HG03342 (cell line): ENCODE data around the gene FAM163A.

Experiments used
- ATAC-seq: cut with Tn5 transposase; IDR thresholded peaks from one replicate; pipeline ENCODE4 v1.9.1; 2021; ENCODE audit warnings: mild to moderate bottlenecking, moderate library complexity; ENCODE audit not compliant: unreplicated experiment

FAM163A gene

DNA sequence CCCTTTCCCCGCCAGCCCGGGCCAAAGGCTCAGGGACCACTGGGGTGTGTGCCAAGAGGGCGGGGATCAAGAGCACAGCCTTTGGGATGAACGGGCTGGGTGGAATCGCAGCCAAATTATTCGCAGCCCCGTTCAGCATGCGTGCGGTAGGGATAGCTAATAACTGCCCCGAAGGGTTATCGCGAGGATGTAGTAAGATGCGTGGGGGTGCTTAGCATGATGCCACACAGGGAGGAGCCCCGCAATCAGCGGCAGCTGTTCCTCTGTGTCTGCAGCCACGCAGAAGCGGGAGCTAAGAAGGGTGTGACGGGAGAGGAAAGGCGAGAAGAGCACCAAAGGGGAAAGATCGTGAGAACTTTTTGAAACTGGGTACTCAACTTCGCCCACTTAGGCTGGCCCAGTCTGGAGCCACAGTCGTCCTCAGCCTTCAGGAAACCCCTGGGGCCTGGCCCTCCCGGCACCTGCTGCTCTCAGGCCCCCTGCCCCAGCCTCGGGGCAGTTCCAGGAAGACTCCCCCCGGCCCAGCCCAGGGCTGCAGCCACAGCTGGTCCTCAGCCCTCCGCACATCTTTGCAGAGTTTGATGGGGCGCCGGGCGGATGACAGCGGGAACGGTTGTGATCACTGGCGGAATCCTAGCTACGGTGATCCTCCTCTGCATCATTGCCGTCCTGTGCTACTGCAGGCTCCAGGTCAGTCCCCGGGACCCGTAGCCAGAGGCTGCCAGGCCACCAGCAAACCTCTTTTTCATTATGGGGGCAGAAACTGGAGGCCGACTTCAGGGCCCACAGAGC is 69.6 kb downstream of the FAM163A start:
- no peak for ATAC-seq

DNA sequence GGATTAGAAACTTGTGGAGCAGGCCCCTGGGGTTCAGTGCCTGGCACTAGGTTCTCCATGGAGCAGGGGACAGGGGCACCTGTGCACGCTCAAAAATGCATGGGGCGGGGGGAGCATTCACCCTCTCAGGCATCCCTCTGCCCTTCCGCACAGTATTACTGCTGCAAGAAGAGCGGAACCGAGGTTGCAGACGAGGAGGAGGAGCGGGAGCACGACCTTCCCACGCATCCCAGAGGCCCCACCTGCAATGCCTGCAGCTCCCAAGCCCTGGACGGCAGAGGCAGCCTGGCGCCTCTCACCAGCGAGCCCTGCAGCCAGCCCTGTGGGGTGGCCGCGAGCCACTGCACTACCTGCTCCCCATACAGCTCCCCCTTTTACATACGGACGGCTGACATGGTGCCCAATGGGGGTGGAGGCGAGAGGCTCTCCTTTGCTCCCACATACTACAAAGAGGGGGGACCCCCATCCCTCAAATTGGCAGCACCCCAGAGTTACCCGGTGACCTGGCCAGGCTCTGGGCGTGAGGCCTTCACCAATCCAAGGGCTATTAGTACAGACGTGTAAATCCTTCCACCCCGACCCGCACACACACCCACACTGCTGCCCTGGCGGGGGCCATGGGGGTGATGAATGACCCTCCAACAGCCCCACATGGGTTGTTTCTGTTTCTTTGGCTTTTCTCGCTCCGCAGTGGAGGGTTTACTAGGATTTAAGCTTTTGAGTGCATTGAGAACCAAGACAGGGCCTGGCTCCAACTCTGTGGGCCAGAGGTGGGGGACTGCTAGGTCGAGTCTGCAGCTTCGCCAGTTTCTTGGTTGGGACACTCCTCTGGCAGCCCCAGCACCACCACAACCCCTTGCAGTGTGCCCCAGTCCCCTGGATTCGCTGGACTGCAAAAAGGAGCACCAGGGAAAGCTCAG is 70.8 kb downstream of the FAM163A start:
- ATAC-seq, result no peak

DNA sequence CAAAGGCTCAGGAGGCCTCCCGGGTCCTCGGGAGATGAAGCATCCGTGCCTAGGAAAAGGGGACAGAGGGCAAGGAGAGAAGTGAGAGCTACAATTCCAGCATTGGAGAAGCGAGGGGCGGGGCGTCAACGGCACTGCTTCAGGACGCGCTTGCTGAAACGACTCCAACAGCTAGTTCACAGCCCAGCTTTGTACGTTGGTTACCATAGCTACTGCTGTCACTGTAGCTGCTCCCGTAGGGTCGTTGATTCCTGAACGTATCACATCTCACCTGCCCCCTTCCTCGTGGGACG is 71.4 kb downstream of the FAM163A start:
- peak; percentile 35 for ATAC-seq

DNA sequence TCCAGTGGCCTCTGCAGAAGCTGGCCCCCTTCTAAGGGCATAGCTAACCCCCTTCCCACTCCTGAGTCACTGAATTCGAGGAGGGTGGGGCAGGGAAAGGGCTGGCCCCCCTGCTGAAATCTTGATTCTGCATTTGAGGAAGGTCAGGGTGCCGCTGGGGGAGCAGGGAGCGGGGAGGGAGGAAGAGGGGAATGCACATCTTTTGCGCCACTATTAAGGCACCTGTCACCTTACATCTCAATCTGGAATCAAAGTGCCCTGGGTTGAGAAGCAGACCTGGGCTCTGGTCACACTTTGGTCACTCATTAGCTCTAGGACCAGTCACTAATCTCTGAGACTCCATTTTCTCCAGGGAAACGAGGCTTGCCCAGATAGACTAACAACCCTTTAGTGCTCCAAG is 72.5 kb downstream of the FAM163A start:
- no peak for ATAC-seq

DNA sequence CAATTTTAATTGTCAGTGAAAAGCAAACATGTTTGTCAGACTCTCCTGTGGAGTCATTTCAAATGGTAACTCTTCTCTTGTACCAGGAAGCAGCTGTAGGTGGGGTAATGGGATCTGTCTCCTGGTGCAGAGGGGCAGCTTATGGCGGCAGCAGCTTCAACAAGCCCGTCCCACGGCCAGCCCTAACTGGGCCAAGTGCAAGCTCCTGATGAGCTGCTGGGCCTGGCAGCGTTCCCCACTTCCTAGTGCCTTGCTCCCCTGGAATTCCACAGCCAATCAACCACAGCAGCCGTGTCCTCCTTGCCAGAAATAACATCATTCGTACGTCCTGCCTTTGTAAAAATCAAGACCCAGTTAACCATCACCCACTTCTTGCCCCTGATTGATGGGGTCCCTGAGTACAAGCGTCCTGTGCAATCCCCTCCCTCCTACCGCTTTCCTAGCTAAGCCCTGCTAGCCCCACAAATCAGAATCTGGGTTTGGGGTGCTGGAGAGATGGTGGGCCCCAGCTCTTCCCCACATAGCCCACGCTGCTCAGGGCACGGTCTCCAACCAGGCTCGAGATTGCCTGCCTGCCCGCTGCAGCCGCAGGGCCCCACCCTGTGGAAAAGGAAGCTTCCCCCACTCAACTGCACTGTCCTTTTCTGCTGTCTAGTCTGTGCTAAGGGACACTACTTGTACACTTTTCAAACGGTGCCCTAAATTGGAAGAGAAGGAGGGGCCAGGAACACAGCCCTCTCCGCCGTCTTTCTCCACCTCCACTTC is 73.3 kb downstream of the FAM163A start:
- ATAC-seq, result no peak

DNA sequence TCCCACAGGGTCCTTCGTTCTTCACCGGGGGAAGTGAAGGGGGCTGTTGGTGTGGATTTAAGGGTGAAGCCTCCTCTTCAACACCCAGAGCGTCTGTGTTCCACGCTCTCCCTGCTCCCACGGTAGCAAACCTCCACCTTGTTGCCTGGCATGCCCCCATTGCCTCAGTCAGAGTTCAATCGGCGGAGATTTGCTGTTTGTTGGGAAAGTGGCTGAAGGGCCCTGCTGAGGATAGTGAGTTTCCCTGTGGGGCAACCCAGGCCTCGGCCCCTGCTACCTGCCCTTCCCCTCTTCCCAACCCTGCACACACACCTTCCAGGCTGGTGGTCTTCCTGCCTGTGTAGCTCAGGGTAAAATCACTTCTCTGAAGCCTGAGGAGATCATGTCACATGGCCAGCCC is 74.0 kb downstream of the FAM163A start:
- ATAC-seq, result no peak

DNA sequence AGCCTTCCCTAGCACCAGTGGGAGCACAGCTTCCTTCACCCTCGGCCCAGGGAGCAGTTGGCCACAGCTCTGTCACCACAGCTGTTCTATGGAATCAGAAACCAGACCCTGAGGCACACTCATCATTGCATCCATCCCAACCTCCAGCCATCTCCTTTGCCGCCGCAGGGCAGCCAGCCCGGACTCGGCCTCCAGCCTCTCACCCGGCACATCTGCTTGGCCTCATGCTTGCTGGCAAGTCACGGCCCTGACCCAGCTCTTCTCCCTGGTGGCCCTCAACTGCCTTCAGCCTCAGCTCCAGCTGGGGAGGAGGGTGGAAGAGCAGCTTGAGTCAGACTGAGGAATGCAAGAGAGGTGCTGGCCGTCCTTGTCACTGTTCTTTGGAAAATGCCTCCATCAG is 74.7 kb downstream of the FAM163A start:
- ATAC-seq, result no peak

DNA sequence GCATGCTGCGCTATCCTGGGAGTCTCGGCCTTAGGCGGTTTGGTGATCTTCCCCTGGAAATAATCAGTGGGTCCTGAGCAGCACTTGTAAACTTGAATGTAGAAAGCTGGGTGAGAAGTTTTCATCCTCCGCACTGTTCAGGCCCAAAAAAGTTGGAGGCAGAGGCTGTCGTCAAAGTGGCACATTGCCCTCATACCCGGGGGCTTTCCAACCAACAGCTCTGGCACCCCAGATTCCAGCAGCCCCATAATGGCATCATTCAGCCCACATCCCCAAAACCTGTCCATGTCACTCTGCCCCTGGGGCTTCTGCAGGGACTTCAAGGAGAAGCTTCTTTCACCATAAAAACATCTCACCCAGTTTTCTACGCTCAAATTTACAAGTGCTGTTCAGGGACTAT is 75.2 kb downstream of the FAM163A start:
- ATAC-seq, result no peak

DNA sequence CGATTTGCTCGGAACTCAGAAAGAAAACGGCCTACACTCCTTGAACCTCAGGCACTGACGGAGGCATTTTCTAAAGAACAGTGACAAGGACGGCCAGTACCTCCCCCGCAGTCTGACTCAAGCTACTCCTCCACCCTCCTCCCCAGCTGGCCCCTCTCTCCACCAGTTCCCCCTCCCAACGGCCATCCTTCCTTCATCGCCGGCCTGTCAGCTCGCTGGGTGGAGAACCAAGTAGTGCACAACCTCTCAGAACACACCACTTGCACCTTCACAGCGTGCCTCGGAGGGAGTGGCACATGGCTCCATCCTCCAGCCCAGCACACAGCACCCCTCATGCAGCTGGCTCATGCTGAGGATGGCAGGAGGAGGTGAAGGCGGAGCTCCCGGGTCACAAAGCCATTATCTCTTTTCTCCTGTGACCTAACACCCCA is 75.7 kb downstream of the FAM163A start:
- no peak for ATAC-seq

DNA sequence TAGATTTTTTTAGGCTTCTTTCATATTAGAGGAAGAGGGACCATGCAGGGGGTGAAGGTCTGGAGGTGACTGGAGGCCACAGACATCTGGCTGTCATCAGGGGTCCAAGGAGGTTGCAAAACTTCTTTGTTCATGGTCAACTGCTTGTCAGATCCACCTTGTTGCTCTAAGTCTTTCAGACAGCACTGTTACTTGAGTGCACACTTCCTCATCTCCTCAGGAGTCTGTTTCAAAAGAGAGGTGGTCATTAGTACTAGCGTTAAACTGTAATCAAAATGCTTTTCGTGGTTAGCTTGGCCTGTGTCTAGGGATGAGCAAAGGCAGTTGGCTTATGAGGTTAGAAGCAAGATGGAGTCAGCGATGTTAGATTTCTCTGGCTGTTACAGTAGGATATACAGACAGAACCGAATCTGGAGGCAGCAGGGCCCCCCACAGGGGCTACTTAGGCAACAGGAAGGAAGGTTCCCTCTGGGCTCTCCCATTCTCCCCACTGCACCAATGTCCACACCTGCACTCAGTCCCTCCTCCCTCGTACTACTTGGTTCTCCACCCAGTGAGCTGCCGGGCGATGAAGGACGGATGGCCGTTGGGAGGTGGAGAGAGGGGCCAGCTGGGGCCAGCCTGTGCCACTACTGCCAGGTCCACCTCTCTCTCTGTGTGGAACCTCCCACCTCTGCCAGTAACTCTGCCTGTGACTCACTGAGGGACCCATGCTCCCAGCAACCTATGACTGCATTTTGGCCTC is 77.3 kb downstream of the FAM163A start:
- ATAC-seq, result no peak

DNA sequence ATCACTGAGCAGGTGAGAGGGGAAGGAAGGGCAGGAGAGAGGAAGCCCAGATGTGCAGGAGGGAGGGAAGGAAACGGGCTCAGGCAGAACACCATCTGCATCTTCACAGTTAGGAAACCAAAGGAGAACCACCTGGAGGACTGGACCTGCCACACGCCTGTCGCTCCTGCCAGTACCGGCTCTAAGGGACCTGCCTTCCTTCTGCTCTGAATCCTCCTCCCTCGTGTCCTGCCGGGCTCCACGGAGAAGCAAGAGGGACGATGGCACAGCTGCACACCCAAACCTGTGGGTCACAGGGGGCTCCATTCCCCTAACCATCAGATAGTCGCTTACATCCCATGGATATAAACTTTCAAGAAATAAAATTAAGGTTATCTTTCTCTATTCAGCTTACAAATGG is 78.4 kb downstream of the FAM163A start:
- ATAC-seq, result no peak

DNA sequence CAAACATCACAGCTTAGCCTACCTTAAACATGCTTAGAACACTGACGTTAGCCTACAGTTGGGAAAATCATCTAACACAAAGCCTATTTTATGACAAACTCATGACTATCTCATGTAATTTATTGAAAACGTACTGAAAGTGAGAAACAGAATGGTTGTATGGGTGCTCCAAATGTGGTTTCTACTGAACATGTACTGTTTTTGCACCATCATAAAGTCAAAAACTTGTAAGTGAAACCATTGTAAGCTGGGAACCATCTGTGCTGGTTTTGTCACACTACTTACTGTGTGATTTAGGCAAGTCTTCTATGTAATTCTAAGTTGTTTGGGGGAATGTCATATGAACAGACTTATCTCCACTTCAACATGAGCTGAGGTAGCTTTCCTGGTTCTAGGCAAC is 79.0 kb downstream of the FAM163A start:
- ATAC-seq, result no peak

DNA sequence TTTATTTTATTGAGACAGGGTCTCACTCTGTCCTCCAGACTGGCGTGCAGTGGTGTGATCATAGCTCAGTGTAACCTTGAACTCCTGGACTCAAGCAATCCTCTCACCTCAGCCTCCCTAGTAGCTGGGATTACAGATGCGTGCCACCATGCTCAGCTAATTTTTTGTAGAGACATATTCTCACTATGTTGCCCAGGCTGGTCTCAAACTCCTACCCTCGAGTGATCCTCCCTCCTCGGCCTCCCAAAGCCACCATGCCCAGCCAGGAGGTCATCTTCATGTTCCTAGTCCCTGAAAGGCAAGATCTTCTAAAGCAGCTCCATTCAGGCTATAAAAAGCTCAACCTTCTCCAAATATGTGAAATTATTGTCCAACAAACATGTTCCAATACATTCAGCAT is 80.6 kb downstream of the FAM163A start:
- no peak for ATAC-seq

DNA sequence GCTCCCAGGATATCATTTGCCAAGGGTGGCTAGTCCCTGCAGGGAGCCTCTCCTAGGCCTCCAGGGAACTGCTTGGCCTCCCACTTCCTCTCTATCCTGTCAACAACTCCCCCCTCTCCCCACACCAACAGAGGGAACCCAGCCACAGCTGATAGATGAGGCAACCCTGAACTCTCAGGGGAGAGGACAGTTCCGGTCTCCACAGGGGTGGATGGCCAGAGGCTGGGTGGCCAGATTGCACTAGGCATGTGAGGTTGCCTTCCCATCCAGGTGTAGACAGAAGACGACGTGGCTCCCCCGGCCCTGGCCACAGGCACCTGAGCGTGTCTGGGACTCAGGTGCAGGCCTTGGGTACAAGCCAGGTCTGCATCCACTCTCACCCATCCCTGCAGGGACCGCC is 81.2 kb downstream of the FAM163A start:
- ATAC-seq, result no peak

DNA sequence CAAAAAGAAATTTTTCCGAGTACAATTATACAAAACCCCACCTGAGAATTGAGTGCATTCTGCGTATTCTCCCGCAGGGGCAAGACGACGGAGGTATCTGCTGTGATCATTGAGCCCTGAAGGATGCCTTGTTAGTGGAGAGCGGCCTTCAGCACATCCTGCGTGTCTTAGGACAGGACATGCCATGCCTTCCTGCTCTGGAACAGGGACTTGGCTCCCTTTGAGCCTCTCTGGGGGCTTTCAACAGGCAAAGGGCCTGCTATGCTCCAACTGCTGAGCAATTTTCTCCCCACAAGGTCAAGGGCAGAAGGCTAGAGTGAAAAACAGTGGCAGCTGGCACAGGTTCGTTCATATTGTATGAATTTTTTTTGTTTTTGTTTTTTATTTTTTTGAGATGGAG is 82.1 kb downstream of the FAM163A start:
- no peak for ATAC-seq

DNA sequence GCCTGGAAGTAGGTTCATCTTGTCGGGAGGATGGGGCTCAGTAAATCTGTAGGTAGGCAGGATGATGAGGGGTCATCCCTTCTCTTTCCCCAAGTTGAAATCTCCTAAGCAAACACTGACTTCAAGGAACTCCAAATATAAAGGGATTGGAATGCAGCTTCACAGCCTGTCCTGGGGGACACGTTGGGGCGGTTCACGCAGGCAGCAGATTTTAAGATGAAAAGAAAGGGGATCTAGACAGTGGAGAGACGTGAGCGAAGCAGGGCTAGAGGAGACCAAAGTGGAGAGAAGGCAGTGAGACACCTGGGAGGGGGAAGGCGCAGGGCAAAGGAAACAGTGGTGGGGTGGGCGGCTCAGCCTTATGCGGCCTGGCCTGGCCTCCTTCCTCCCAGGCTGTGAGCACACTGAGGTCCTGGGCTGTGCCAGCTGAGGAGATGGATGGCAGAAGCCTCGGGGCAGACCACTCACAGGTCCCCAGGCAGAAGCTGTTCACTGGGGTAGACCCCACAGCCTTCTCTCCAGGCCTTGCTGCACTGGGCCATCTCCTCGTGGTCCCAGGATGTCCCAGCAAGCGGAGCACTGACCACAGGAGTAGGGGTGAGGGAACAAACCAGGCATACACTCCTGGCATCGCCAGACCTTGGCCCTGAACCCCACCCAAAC is 82.8 kb downstream of the FAM163A start:
- ATAC-seq, result no peak

DNA sequence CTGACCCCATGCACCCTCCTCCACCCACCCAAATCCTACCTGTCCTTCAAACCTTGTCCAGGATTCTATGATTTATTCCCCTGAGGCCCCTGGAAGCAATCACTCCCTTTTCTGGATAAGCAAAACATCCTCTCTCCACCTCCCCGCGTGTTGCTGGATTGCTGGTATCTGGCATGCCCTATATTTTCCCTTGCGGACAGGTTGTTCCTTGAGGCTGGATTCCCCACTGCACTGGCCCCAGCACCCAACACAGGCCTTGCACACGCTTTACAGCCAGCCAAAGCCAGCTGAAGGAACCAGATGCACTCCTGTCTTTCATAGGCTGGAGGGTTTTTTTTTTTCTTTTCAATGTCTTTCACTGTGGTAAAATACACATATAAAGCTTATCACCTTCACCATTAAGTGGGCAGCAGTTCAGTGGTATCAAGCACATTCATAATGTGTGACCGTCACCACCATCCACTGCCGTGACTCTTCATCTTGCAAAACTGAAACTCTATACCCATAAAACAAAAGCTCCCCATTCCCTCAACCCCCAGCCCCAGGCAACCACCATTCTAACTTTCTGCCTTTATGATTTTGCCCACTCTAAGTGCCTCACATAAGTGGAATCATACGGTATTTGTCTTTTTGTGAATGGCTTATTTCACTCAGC is 83.7 kb downstream of the FAM163A start:
- ATAC-seq, result no peak

DNA sequence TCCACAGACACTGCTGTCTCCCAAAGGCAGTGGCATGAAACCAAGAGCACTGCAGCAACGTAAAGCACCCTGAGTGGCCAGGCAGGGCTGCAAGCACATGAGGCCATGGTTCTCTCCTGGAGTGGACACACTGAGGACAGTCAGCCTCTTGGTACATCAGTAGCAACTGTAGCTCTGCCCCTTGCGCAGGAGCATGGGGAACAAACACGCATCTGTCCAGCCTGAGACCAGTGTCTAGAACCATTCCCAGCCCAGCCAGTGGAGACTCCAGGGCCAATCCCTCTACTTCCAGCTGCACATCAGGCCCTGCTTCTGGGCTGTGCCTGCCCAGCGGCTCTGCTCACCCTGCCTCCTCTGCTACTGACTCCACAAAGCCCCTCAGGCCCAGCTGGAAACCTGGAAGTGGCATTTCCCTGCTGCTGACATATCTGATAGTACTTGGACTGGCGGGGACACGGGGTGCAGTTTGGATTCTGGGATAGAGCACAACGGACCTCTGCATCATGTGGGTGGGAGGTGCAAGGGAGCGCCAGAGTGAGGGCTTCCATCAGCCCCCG is 85.5 kb downstream of the FAM163A start:
- ATAC-seq, result no peak

DNA sequence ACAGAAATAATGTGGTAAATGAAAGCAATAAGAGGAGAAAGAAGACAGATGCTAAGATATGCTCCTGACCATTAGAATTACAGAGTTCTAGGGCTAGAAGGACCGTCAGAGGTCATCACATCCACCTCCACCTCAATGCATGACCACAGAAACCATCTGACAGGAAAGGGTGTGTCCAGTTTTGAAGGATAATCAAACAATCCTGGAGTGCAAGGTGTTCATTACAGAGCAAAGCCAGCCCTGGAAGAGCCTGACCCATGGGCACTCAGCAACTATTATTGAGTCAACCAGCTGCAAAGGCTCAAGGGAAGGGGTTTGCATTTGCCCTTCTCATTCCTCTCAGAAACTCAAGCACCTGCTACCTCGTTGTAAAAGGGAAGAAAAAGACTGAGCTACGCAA is 88.1 kb downstream of the FAM163A start:
- ATAC-seq, result no peak
